Muscle of leg (tissue), 16 donors: Measurements from ENCODE around the gene CCDC88B. TPM values are rescaled to one million over a fixed set of nuclear protein-coding genes. Genes with fewer than 3 reads are reported as not detected.

Experiments
- DNase-seq: peaks from one replicate; pipeline ENCODE4 v3.0.0; 2013
- H3K27ac ChIP-seq: one replicate; pipeline ENCODE4 v1.5.1; 2013; ENCODE audit warnings: mild to moderate bottlenecking, low read length, control low read depth
- H3K27me3 ChIP-seq: one replicate; pipeline ENCODE4 v1.6.1; 2013; ENCODE audit warnings: low read length; ENCODE audit not compliant: control insufficient read depth, insufficient read depth
- H3K36me3 ChIP-seq: one replicate; pipeline ENCODE4 v1.6.1; 2013; ENCODE audit warnings: low read length; ENCODE audit not compliant: control insufficient read depth, insufficient read depth
- H3K4me1 ChIP-seq: one replicate; pipeline ENCODE4 v1.6.1; 2013; ENCODE audit warnings: low read length; ENCODE audit not compliant: control insufficient read depth, insufficient read depth
- H3K4me3 ChIP-seq: one replicate; pipeline ENCODE4 v1.5.1; 2013; ENCODE audit warnings: low read length, control low read depth
- H3K9me3 ChIP-seq: replicated peaks from 2 replicates; pipeline ENCODE4 v1.6.1; 2013; ENCODE audit warnings: low read depth, low read length; ENCODE audit not compliant: control insufficient read depth
- WGBS: methylation state at CpG from one replicate; pipeline ENCODE4 v1.1.5; 2013; ENCODE audit warnings: missing lambda C conversion rate; ENCODE audit not compliant: insufficient coverage; 5-methylcytosine and 5-hydroxymethylcytosine counted together
- long read RNA-seq, 11 donors: transcript quantifications; one replicate each; lab custom pipeline, GENCODE V29; 2026
- polyA plus RNA-seq, 8 donors: library from polyadenylated mRNA; unstranded; fragments of 120-200 nt; gene quantifications; one replicate each; pipeline versions ENCODE4 v1.2.1 to v1.2.3, GENCODE V29; 2013; ENCODE audit warnings: inconsistent platforms in 1 of 8, low replicate concordance in 1 of 8; ENCODE audit not compliant: insufficient read length in 8 of 8, insufficient read depth in 1 of 8
- total RNA-seq: library from RNA; stranded (reverse); fragments of 120-200 nt; gene quantifications from one replicate; pipeline ENCODE4 v1.2.4, GENCODE V29; 2013

The CCDC88B gene
- total RNA-seq, result 2.8 TPM
- 1 to 10 TPM; 2.8 to 5.6 (median 4.5) TPM for polyA plus RNA-seq
- long read RNA-seq, donor 1, result 0 reads
- long read RNA-seq, donor 2, result 0 reads
- long read RNA-seq, donor 3, result 0 reads
- long read RNA-seq, donor 4, result 0 reads
- long read RNA-seq, donor 5, result 0 reads
- long read RNA-seq, donor 6, result 0 reads
- long read RNA-seq, donor 7, result 0 reads
- long read RNA-seq, donor 8, result 0 reads
- long read RNA-seq, donor 9, partial matches to known transcripts, result 0 of 2 reads
- long read RNA-seq, donor 9, other reads (novel, unspliced or antisense), result 0 of 2 reads
- long read RNA-seq, donor 10, result 0 reads
- long read RNA-seq, donor 11, result 0 reads

- 62% methylated on average over 15 of the region's 16 CpGs for WGBS
- Histone ChIP-seq H3K27ac (no peak within 1 kb of the TSS), H3K4me1 (peaks cover 36% of the 10 kb centered on the region), H3K9me3 (no peaks in the 10 kb centered on the region), H3K27me3 (peaks cover 10% of the 10 kb centered on the region), H3K36me3 (no peaks in the 10 kb centered on the region), H3K4me3 (peak within 1 kb of the TSS; percentile 19)
- DNase-seq, result no peak
These were observed at the start of gene CCDC88B for GRCh38 chr11:64339754-64340408. Gene CCDC88B, plus strand, starts transcription at chr11:64340204. Its CDS starts 63 bp downstream, at chr11:64340267.

- peaks cover 60% of the 10 kb centered on the region for H3K27me3 ChIP-seq
These were observed 49.4 kb upstream of the CCDC88B start for GRCh38 chr11:64290352-64291261.

GRCh38 chr11:64291262-64291751, 48.7 kb upstream of the CCDC88B start, which contains the start of gene KCNK4:
Gene KCNK4, plus strand, starts transcription at chr11:64291302. Its CDS starts 1,717 bp downstream, at chr11:64293019.
- Histone ChIP-seq H3K9me3 (no peaks in the 10 kb centered on the region), H3K4me3 (no peak within 1 kb of the TSS), H3K36me3 (peaks cover 7% of the 10 kb centered on the region), H3K27me3 (peaks cover 67% of the 10 kb centered on the region), H3K4me1 (peaks cover 18% of the 10 kb centered on the region), H3K27ac (no peak within 1 kb of the TSS)
- 1% methylated on average over 44 of the region's 45 CpGs for WGBS
- DNase-seq, result no peak

More at GRCh38 chr11:64290352-64291261, 49.4 kb upstream of the CCDC88B start:
- Histone ChIP-seq H3K4me3 (no peak overlapping the region), H3K9me3 (no peaks in the 10 kb centered on the region), H3K4me1 (peaks cover 24% of the 10 kb centered on the region), H3K27ac (no peak overlapping the region), H3K36me3 (peaks cover 7% of the 10 kb centered on the region)
- no peak for DNase-seq
- WGBS, result 34% methylated on average over 9 of the region's 10 CpGs

- DNase-seq, result no peak
- under 1% methylated on average over 96 of the region's 96 CpGs for WGBS
- Histone ChIP-seq H3K9me3 (no peaks in the 10 kb centered on the region), H3K27me3 (peaks cover 73% of the 10 kb centered on the region), H3K4me1 (peaks cover 12% of the 10 kb centered on the region), H3K4me3 (no peak overlapping the region), H3K27ac (no peak overlapping the region), H3K36me3 (peaks cover 7% of the 10 kb centered on the region)
These were observed 48.1 kb upstream of the CCDC88B start for GRCh38 chr11:64291752-64292459.

GRCh38 chr11:64292460-64293254, 47.3 kb upstream of the CCDC88B start:
- 24% methylated on average over 34 of the region's 42 CpGs for WGBS
- Histone ChIP-seq H3K9me3 (no peaks in the 10 kb centered on the region), H3K27me3 (peaks cover 81% of the 10 kb centered on the region), H3K36me3 (peaks cover 7% of the 10 kb centered on the region), H3K4me1 (peaks cover 9% of the 10 kb centered on the region), H3K27ac (no peak overlapping the region), H3K4me3 (no peak overlapping the region)
- no peak for DNase-seq

- peaks cover 18% of the 10 kb centered on the region for H3K4me1 ChIP-seq
- no peak overlapping the region for H3K4me3 ChIP-seq
- 60% methylated on average over 1 of the region's 3 CpGs for WGBS
- H3K36me3 ChIP-seq, result no peaks in the 10 kb centered on the region
- DNase-seq, result no peak
- H3K27ac ChIP-seq, result no peak overlapping the region
- H3K27me3 ChIP-seq, result peaks cover 97% of the 10 kb centered on the region
- H3K9me3 ChIP-seq, result no peaks in the 10 kb centered on the region
These were observed 45.2 kb upstream of the CCDC88B start for GRCh38 chr11:64294774-64295173.

- no peak for DNase-seq
- H3K9me3 ChIP-seq, result no peaks in the 10 kb centered on the region
- peaks cover 97% of the 10 kb centered on the region for H3K27me3 ChIP-seq
- peaks cover 28% of the 10 kb centered on the region for H3K4me1 ChIP-seq
- no peak overlapping the region for H3K27ac ChIP-seq
- no peaks in the 10 kb centered on the region for H3K36me3 ChIP-seq
- no peak overlapping the region for H3K4me3 ChIP-seq
- no CpG with 5 or more reads among the region's 4 CpGs for WGBS
These were observed 44.2 kb upstream of the CCDC88B start for GRCh38 chr11:64295760-64296159.

GRCh38 chr11:64296236-64296635, 43.8 kb upstream of the CCDC88B start:
- Histone ChIP-seq H3K27me3 (peaks cover 97% of the 10 kb centered on the region), H3K4me3 (no peak overlapping the region), H3K27ac (no peak overlapping the region), H3K36me3 (no peaks in the 10 kb centered on the region), H3K9me3 (no peaks in the 10 kb centered on the region), H3K4me1 (peaks cover 27% of the 10 kb centered on the region)
- no peak for DNase-seq
- WGBS, result 0% methylated on average over 1 of the region's 1 CpG
